Measurements from ENCODE around the gene ATP1A2. TPM values are rescaled to one million over a fixed set of nuclear protein-coding genes. Genes with fewer than 3 reads are reported as not detected.

Gene ATP1A2
- total and polyA plus RNA-seq, 10 of the 15 experiments (the other 5 are each of a cell fraction or from before 2014, with no cell fraction given): 0.15 TPM; not detected in 9

DNA sequence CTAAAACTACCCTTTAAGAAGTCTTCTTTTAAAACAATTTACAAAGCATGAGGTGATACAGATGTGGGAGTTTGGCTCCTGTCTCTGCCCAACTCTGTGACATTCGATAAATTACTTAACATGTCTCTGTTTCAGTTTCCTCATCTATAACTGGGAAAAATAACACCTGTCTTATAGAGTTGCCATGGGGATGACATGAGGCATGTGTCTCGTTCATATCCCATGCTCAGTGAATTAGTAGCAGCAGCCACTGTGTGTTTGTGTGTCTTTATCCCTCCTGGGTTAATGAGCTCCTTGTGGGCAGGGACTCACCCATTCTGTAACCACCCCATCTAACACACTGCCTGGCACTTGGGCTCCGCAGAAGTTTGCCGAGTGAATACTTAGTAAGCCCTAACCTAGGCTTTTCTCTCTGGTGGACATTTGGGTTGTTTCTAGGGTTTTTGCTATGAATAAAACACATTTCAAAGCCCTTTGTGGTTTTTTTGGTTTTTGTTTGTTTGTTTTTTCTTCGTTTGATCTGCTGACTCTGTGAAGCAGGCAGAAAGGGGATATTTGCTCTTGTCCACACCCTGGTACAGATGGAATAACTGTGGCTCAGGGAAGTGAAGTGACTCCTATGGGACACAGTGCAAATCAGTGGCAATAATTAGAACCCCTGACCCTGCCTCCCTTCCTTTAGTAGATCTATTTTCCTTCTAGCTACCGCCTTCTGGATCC lies 35.0 kb upstream of the ATP1A2 start:
- Histone ChIP-seq H3K9me3 (replicated peaks; ENCODE audit: control insufficient read depth, insufficient read depth, low read length) (no peaks in the 10 kb centered on the region), H4K20me1 (ENCODE audit: control insufficient read depth, insufficient read depth) (no peaks in the 10 kb centered on the region), H3K4me3 (no peak overlapping the region), H3K4me2 (ENCODE audit: control insufficient read depth, insufficient read depth) (no peak overlapping the region), H3K79me2 (ENCODE audit: control insufficient read depth, insufficient read depth, low read length) (no peaks in the 10 kb centered on the region), H3K36me3 (ENCODE audit: control insufficient read depth in 2 of 2, insufficient read depth in 2 of 2, low read length in 1 of 2) (no peaks in the 10 kb centered on the region), H3K27ac (ENCODE audit: control insufficient read depth, insufficient read depth) (no peak overlapping the region), H3K9ac (ENCODE audit: control insufficient read depth, insufficient read depth, low read length) (no peak overlapping the region), H3K27me3 (replicated peaks in 1 of 2; ENCODE audit: control insufficient read depth in 2 of 2, insufficient read depth in 2 of 2, low read length in 1 of 2) (peaks cover 0 to 2% of the 10 kb centered on the region in 2 experiments; a peak in 3 of 4 replicates), H3K4me1 (ENCODE audit: control insufficient read depth, insufficient read depth, low read length) (no peaks in the 10 kb centered on the region; the same call in 1 of the 2 replicates), H2AFZ (ENCODE audit: control insufficient read depth, low read depth, low read length) (no peak overlapping the region)
- DNase-seq (ENCODE audit: low read depth, low spot score) (no peak), ATAC-seq (no peak), FAIRE-seq (no peak)
- BruUV-seq (replicated peaks): no TSS peak
- SMC1A ChIA-PET (ENCODE audit: uncharacterized antibody, unreplicated experiment): interaction anchor here (0.6 to 8.9 kb wide), 7 partner anchors 23 to 296 kb away, joined by 3 to 89 read pairs (median 3); no protein-coding TSS in a partner anchor
- POLR2A ChIA-PET: no interaction called here
- CTCF ChIA-PET: interaction anchor here (0.7 to 49.8 kb wide), 9 partner anchors 4 to 296 kb away, joined by 3 to 1035 read pairs (median 8); partner anchors contain the start of genes IGSF8, KCNJ10 and KCNJ9
- RAD21 ChIA-PET (ENCODE audit: unreplicated experiment): interaction anchor here (0.9 to 4.9 kb wide), 4 partner anchors 17 to 35 kb away, joined by 3 to 50 read pairs (median 4); partner anchors contain the start of gene IGSF8
- 23% methylated on average over 6 of the region's 6 CpGs for WGBS (ENCODE audit: insufficient coverage, insufficient replicate concordance, low lambda C conversion rate, missing lambda C conversion rate)
- intact Hi-C loops (cut with micrococcal nuclease; ENCODE audit: unreplicated experiment) (no loop called here), in situ Hi-C loops (cut with MboI) (no loop called here)
- TF ChIP-seq, protein P1, sequence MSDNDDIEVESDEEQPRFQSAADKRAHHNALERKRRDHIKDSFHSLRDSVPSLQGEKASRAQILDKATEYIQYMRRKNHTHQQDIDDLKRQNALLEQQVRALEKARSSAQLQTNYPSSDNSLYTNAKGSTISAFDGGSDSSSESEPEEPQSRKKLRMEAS (IDR thresholded peaks at IDR 0.05; ENCODE audit: low read depth, low read length): no peak
- TF ChIP-seq YBX1 (IDR thresholded peaks at IDR 0.05): no peak
- TF ChIP-seq TAF1 (IDR thresholded peaks at IDR 0.05; ENCODE audit: borderline replicate concordance, low read depth, low read length): no peak
- TF ChIP-seq, protein P2, sequence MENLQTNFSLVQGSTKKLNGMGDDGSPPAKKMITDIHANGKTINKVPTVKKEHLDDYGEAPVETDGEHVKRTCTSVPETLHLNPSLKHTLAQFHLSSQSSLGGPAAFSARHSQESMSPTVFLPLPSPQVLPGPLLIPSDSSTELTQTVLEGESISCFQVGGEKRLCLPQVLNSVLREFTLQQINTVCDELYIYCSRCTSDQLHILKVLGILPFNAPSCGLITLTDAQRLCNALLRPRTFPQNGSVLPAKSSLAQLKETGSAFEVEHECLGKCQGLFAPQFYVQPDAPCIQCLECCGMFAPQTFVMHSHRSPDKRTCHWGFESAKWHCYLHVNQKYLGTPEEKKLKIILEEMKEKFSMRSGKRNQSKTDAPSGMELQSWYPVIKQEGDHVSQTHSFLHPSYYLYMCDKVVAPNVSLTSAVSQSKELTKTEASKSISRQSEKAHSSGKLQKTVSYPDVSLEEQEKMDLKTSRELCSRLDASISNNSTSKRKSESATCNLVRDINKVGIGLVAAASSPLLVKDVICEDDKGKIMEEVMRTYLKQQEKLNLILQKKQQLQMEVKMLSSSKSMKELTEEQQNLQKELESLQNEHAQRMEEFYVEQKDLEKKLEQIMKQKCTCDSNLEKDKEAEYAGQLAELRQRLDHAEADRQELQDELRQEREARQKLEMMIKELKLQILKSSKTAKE (IDR thresholded peaks at IDR 0.05; ENCODE audit: low read depth, poor library complexity, severe bottlenecking): no peak
- no peak for TF ChIP-seq ZSCAN29 (IDR thresholded peaks at IDR 0.05)
- no peak for TF ChIP-seq SREBF1 (IDR thresholded peaks at IDR 0.05; ENCODE audit: low read length)
- TF ChIP-seq, protein P3, sequence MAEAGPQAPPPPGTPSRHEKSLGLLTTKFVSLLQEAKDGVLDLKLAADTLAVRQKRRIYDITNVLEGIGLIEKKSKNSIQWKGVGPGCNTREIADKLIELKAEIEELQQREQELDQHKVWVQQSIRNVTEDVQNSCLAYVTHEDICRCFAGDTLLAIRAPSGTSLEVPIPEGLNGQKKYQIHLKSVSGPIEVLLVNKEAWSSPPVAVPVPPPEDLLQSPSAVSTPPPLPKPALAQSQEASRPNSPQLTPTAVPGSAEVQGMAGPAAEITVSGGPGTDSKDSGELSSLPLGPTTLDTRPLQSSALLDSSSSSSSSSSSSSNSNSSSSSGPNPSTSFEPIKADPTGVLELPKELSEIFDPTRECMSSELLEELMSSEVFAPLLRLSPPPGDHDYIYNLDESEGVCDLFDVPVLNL (IDR thresholded peaks at IDR 0.05; ENCODE audit: low read depth, low read length): no peak
